ENCODE measurements around the gene SMARCA5.

DNA sequence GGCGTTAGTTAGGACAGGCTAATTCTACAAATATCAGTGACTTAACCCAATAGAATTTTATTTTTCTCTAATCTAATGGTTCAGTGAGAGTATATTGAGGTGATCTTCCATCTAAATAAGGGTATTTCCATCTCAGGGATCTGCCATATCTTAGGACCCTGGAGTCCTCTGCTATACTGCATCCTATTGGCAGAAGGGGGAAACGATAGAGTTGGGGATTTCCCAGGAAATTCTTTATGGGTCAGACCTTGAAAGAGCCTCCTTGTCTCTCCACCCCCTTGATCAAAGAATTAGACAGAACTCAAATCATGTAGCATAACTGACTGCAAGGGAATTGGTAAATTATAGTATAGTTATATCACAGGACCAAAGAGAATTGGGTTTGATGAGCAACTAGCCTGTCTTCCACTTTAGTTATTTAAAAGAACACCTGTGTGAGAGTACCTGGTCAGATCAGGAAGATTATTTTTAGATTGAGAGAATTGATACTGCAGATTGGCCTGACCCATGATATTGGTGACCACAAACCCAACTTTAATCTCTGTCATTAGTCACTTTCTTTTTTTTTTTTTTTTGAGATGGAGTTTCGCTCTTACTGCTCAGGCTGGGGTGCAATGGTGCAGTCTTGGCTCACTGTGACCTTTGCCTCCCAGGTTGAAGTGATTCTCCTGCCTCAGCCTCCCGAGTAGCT is 25.6 kb downstream of the SMARCA5 start:
- TF ChIP-seq, protein P1, sequence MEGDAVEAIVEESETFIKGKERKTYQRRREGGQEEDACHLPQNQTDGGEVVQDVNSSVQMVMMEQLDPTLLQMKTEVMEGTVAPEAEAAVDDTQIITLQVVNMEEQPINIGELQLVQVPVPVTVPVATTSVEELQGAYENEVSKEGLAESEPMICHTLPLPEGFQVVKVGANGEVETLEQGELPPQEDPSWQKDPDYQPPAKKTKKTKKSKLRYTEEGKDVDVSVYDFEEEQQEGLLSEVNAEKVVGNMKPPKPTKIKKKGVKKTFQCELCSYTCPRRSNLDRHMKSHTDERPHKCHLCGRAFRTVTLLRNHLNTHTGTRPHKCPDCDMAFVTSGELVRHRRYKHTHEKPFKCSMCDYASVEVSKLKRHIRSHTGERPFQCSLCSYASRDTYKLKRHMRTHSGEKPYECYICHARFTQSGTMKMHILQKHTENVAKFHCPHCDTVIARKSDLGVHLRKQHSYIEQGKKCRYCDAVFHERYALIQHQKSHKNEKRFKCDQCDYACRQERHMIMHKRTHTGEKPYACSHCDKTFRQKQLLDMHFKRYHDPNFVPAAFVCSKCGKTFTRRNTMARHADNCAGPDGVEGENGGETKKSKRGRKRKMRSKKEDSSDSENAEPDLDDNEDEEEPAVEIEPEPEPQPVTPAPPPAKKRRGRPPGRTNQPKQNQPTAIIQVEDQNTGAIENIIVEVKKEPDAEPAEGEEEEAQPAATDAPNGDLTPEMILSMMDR (IDR thresholded peaks at IDR 0.05) = no peak
- TF ChIP-seq EZH2 (IDR thresholded peaks at IDR 0.05; ENCODE audit: borderline replicate concordance, insufficient read depth, low read depth, low read length, poor library complexity, severe bottlenecking) = no peak
